Upper lobe of left lung (tissue), 4 donors: ENCODE data around the gene FBN2.

Experiments used
- POLR2A ChIP-seq, 4 donors: fragments of 450-650 bp; IDR thresholded peaks; one replicate each; pipeline ENCODE4 v1.5.1; 2016 to 2017; ENCODE audit warnings: antibody characterized with exemption in 4 of 4, mild to moderate bottlenecking in 2 of 4
- POLR2AphosphoS5 ChIP-seq, 2 donors: sonication (generic); formaldehyde crosslinking; IDR thresholded peaks; one replicate each; pipeline ENCODE4 v1.5.1; 2017; ENCODE audit warnings: antibody characterized with exemption in 2 of 2
- TF ChIP-seq, protein P1 (sequence below), 6 experiments: fragments of 450-650 bp in 4 of 6; fragments of 200-600 bp in 2 of 6; sonication (generic) in 2 of 6; IDR thresholded peaks; one replicate each; pipeline ENCODE4 v1.5.1; 2016 to 2019; ENCODE audit warnings: antibody characterized with exemption in 6 of 6

DNA sequence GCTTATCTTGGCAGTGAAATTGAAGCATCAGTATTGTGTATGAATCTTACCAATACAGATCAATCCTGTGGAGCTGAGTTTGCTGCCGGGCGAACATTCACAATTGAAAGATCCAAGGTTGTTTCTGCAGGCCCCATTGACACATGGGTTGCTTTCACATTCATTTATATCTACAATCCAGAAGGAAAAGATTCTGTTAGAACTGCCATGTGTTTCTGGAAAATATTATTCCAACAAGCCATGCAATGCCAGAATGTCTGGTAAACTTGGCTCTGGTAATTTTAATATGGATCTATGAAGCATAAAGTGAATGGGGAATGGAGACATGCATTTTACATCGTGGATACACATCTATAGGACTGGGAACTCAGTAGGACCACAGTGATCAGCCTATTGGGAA, 180.8 kb downstream of the FBN2 start:
- no peak for TF ChIP-seq POLR2A (IDR thresholded peaks at IDR 0.05)
- TF ChIP-seq, protein P1, sequence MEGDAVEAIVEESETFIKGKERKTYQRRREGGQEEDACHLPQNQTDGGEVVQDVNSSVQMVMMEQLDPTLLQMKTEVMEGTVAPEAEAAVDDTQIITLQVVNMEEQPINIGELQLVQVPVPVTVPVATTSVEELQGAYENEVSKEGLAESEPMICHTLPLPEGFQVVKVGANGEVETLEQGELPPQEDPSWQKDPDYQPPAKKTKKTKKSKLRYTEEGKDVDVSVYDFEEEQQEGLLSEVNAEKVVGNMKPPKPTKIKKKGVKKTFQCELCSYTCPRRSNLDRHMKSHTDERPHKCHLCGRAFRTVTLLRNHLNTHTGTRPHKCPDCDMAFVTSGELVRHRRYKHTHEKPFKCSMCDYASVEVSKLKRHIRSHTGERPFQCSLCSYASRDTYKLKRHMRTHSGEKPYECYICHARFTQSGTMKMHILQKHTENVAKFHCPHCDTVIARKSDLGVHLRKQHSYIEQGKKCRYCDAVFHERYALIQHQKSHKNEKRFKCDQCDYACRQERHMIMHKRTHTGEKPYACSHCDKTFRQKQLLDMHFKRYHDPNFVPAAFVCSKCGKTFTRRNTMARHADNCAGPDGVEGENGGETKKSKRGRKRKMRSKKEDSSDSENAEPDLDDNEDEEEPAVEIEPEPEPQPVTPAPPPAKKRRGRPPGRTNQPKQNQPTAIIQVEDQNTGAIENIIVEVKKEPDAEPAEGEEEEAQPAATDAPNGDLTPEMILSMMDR (IDR thresholded peaks at IDR 0.05): no peak
- no peak for TF ChIP-seq POLR2AphosphoS5 (IDR thresholded peaks at IDR 0.05)
